Stimulated activated CD8-positive, alpha-beta memory T cell treated with anti-CD3 and anti-CD28 coated beads, Interleukin-4, amount 100 ng/mL, for 1 hour (primary cell): ENCODE results near the gene CAMTA2.

Experiments used
- DNase-seq, 2 donors: peaks; one replicate each; pipeline ENCODE4 v3.0.0-alpha.2; 2020; ENCODE audit warnings: low read depth in 2 of 2, low spot score in 1 of 2

Gene CAMTA2

GRCh38 chr17:4969551-4970173 is 17.8 kb downstream of the CAMTA2 start:
- DNase-seq: no peak

- DNase-seq: no peak
Measured at GRCh38 chr17:4969047-4969550, 18.4 kb downstream of the CAMTA2 start.

GRCh38 chr17:4968486-4969046 is 18.9 kb downstream of the CAMTA2 start:
- no peak for DNase-seq

GRCh38 chr17:4967539-4968485 is 19.7 kb downstream of the CAMTA2 start, which contains the start of gene SPAG7:
SPAG7 (minus strand) TSS chr17:4967817; CDS start chr17:4967804, 13 bp downstream.
- peak; percentile 85 to 89 for DNase-seq

- DNase-seq: peak; percentile 77 to 90
Measured at GRCh38 chr17:4966844-4967538, 20.5 kb downstream of the CAMTA2 start.

- DNase-seq: no peak
Measured at GRCh38 chr17:4965311-4965986, 22.0 kb downstream of the CAMTA2 start.

- DNase-seq: no peak
Measured at GRCh38 chr17:4960279-4960922, 27.1 kb downstream of the CAMTA2 start.

GRCh38 chr17:4959261-4959965 is 28.1 kb downstream of the CAMTA2 start:
- no peak for DNase-seq

- no peak for DNase-seq
Measured at GRCh38 chr17:4958102-4958501, 29.4 kb downstream of the CAMTA2 start.

- no peak for DNase-seq
Measured at GRCh38 chr17:4956493-4957061, 30.9 kb downstream of the CAMTA2 start.

- DNase-seq: no peak
Measured at GRCh38 chr17:4955091-4955490, 32.4 kb downstream of the CAMTA2 start.

- no peak for DNase-seq
Measured at GRCh38 chr17:4953451-4953961, 34.0 kb downstream of the CAMTA2 start.

- DNase-seq: no peak
Measured at GRCh38 chr17:4951486-4951885, 36.0 kb downstream of the CAMTA2 start.

GRCh38 chr17:4950746-4951204 is 36.7 kb downstream of the CAMTA2 start, which contains the start of gene ENO3:
ENO3 (plus strand) TSS chr17:4951119; CDS start chr17:4951830, 711 bp downstream.
- DNase-seq: no peak

- DNase-seq: no peak
Measured at GRCh38 chr17:4950075-4950745, 37.3 kb downstream of the CAMTA2 start.

- DNase-seq: no peak
Measured at GRCh38 chr17:4949321-4950074, 38.0 kb downstream of the CAMTA2 start.

- no peak for DNase-seq
Measured at GRCh38 chr17:4948931-4949320, 38.5 kb downstream of the CAMTA2 start.
